GM19099 (cell line): ENCODE data around the gene CD200.

Source experiments
- POLR2A ChIP-seq: IDR thresholded peaks from 3 replicates; pipeline ENCODE4 v1.6.1; 2011; ENCODE audit warnings: low read depth; ENCODE audit not compliant: insufficient read length; ENCODE audit errors: extremely low read depth

The CD200 gene

DNA sequence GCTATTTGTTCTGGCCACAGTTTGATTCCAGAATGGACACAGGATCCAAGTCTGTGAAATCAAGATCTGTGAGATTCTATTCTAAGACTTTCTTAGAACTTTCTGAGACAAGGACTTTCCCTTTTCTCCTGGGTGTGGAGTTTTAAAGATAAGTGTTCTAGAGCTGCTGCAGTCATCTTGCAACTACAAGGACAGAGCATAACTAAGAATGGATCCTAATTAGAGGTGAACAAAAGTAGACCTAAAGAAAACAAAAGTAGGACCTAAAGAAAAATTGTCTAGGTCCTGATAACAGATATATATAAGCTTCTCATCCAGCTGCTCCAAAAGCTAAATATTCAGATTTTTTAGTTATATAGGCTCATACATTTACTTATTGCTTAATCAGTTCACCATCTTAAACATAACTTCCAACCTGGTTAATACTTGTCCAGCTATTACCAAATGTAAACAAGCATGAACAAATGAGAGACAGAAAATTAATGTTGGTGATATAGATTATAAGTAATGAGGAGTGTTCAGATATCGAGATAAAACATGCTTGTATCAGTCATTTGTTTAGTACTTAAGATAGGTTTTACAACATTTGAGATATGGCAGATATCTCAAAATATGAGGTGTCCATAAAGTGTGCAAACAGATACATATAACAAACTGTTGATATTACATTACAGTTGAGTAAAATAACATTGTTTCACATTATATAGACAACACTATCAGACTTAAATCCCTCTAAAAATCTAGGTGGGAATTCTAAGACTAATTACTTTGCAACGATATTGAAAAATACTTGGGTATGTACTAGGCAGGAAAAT is 75.1 kb downstream of the CD200 start:
- no peak for TF ChIP-seq POLR2A

DNA sequence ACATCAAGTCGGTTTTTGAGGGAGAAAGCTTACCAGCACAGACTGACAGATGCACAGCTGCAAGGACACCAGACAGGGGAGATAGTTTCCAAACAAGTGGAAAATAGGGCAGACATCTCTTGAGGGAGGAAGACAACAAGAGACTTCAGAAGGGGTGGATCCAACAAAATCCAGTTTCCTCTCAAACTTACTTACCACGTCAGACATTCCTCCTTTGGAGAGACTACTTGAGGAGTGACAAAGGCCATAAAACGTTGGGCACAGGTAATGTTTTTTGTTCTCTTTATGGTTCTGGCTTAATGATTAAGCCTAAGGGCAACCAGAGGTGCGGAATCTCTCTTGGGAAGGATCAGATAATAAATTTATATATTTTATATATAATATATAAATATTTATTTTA is 76.1 kb downstream of the CD200 start:
- TF ChIP-seq POLR2A, result no peak

DNA sequence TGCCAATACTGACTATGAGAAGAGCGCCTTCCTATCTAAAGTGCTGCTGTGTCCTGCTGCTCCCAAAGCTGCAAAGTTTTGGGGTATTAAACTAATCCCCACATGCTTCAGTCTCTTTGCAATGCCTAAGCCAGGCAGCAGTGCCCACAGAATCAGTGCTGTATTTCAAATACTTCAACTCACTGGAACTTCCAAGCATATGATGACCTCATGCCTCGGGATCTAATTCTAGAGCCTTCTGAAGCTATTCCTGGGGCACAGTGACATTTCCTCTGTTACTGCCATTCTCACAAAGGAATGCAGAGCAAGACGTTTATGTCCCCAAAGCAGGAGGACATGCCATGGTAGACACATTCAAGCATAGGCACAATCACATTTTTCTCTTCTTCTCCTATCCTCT is 78.5 kb downstream of the CD200 start:
- TF ChIP-seq POLR2A, result no peak
